GM12878 (cell line): ENCODE data around the gene GARIN3. TPM values are rescaled to one million over a fixed set of nuclear protein-coding genes. Genes with fewer than 3 reads are reported as not detected.
A peak's percentile ranks its signal among the peaks of the same experiment; 100 is the strongest.

Source experiments
- CBX3 ChIP-seq: fragments of 200-600 bp; sonication (generic); IDR thresholded peaks from 2 replicates; pipeline ENCODE4 v1.6.1; 2016; ENCODE audit warnings: low read depth, borderline replicate concordance
- CHD1 ChIP-seq: IDR thresholded peaks from 2 replicates; pipeline ENCODE4 v1.6.1; 2012; ENCODE audit warnings: low read depth, low read length, improper control_type of control experiment
- DPF2 ChIP-seq: fragments of 450-650 bp; IDR thresholded peaks from 2 replicates; pipeline ENCODE4 v1.6.1; 2017; ENCODE audit warnings: mild to moderate bottlenecking
- EP300 ChIP-seq, 2 experiments: fragments of 150-350 bp in 1 of 2; IDR thresholded peaks; 2 replicates each; pipeline ENCODE4 v1.6.1; 2011 to 2012; ENCODE audit warnings: low read depth in 2 of 2, low read length in 2 of 2, borderline replicate concordance in 1 of 2, improper control_type of control experiment in 1 of 2, inconsistent platforms in 1 of 2; ENCODE audit not compliant: control insufficient read depth in 1 of 2
- GATAD2B ChIP-seq: fragments of 450-650 bp; conservative IDR thresholded peaks from 2 replicates; pipeline ENCODE4 v1.6.1; 2017; ENCODE audit warnings: low read depth, mild to moderate bottlenecking, moderate library complexity
- IKZF1 ChIP-seq: fragments of 450-650 bp; conservative IDR thresholded peaks from 2 replicates; pipeline ENCODE4 v1.6.1; 2017; ENCODE audit warnings: antibody characterized with exemption, mild to moderate bottlenecking
- MEF2B ChIP-seq: fragments of 450-650 bp; IDR thresholded peaks from 2 replicates; pipeline ENCODE4 v1.6.1; 2018; ENCODE audit warnings: mild to moderate bottlenecking, moderate library complexity; ENCODE audit not compliant: partially characterized antibody, poor library complexity, severe bottlenecking
- MTA2 ChIP-seq: fragments of 450-650 bp; IDR thresholded peaks from 2 replicates; pipeline ENCODE4 v1.6.1; 2016; ENCODE audit warnings: low read depth, mild to moderate bottlenecking, moderate library complexity
- NFYB ChIP-seq: IDR thresholded peaks from 2 replicates; pipeline ENCODE4 v1.6.1; 2011; ENCODE audit warnings: low read depth, mild to moderate bottlenecking, low read length, improper control_type of control experiment, moderate library complexity; ENCODE audit not compliant: insufficient read depth
- PML ChIP-seq: IDR thresholded peaks from 2 replicates; pipeline ENCODE4 v1.6.1; 2012; ENCODE audit warnings: low read length, inconsistent platforms
- RBBP5 ChIP-seq: fragments of 200-600 bp; sonication (generic); conservative IDR thresholded peaks from 2 replicates; pipeline ENCODE4 v1.6.1; 2016
- RCOR1 ChIP-seq: conservative IDR thresholded peaks from 2 replicates; pipeline ENCODE4 v1.6.1; 2012; ENCODE audit warnings: low read depth, low read length, improper control_type of control experiment
- TBL1XR1 ChIP-seq: IDR thresholded peaks from 2 replicates; pipeline ENCODE4 v1.6.1; 2012; ENCODE audit warnings: low read depth, low read length, improper control_type of control experiment
- TCF7 ChIP-seq: IDR thresholded peaks from 2 replicates; pipeline ENCODE4 v1.6.1; 2014; ENCODE audit warnings: antibody characterized with exemption, borderline replicate concordance
- ZNF622 ChIP-seq: fragments of 450-650 bp; IDR thresholded peaks from 2 replicates; pipeline ENCODE4 v1.6.1; 2017; ENCODE audit warnings: mild to moderate bottlenecking, inconsistent platforms
- polyA plus RNA-seq, 11 experiments: library from polyadenylated mRNA; depleted of rRNA in 4 of 11; unstranded in 6 of 11; stranded (reverse) in 5 of 11; fragments of >200 nt; fragmentation: Nextera tagmentation in 4 of 11; fragmentation: Illumina TruSeq in 1 of 11; extraction: Ambion mirVana in 4 of 11; extraction: Trizol in 1 of 11; gene quantifications; 1 replicate in 1 of 11; 2 replicates in 10 of 11; pipeline versions ENCODE4 v1.2.1 to v1.2.3, GENCODE V29; 2011 to 2016; ENCODE audit warnings: inconsistent platforms in 2 of 11, missing spikeins in 2 of 11, low read depth in 1 of 11
- total RNA-seq, 4 experiments: library from RNA; depleted of rRNA in 3 of 4; stranded (reverse); fragments of >200 nt in 3 of 4; fragmentation: Illumina TruSeq in 1 of 4; extraction: Trizol in 1 of 4; gene quantifications; 2 replicates each; pipeline versions ENCODE4 v1.2.1 to v1.2.3, GENCODE V29; 2013 to 2021
- TF ChIP-seq, protein P1 (sequence below): fragments of 450-650 bp; conservative IDR thresholded peaks from 2 replicates; pipeline ENCODE4 v1.6.1; 2017; ENCODE audit warnings: mild to moderate bottlenecking, moderate library complexity
- TF ChIP-seq, protein P2 (sequence below): fragments of 150-350 bp; IDR thresholded peaks from 2 replicates; pipeline ENCODE4 v1.6.1; 2016; ENCODE audit warnings: low read depth, low read length
- TF ChIP-seq, protein P3 (sequence below): fragments of 450-650 bp; IDR thresholded peaks from 2 replicates; pipeline ENCODE4 v1.6.1; 2017; ENCODE audit warnings: mild to moderate bottlenecking, moderate library complexity
- TF ChIP-seq, protein P4 (sequence below): fragments of 450-650 bp; IDR thresholded peaks from 2 replicates; pipeline ENCODE4 v1.6.1; 2017; ENCODE audit warnings: mild to moderate bottlenecking

The GARIN3 gene
- total and polyA plus RNA-seq, 10 of the 15 experiments (the other 5 are each of a cell fraction or from before 2014, with no cell fraction given), result 0.15 TPM; not detected in 9

DNA sequence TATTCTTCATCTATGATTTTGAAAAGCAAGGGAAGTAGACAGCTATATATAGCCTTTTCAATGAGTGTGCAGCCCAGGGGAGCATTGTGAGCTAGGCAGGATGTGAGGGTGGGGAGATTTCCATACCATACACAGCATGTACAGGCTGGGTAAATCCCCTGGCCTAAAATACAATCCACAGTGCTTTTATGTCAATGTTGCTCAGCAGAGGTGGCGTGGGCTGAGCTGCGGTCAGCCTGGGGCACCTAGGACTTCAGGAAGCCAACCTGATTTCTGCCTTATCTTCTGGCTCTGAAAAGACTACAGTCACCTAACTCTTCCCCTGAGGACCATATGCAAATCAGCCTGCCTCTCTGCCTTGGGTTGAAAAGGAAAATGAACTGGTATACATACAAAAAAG lies 6.3 kb upstream of the GARIN3 start (continued):
- 0 out of 2 replicates have a peak, but pooled peaks have one; percentile 12 for TF ChIP-seq NFYB
- no peak for TF ChIP-seq RBBP5
- TF ChIP-seq RCOR1, result no peak
- TF ChIP-seq ZNF622, result no peak
- TF ChIP-seq GATAD2B, result peak; percentile 81
- peak; percentile 98 for TF ChIP-seq IKZF1
- peak; percentile 99 for TF ChIP-seq TBL1XR1
- TF ChIP-seq, protein P1, sequence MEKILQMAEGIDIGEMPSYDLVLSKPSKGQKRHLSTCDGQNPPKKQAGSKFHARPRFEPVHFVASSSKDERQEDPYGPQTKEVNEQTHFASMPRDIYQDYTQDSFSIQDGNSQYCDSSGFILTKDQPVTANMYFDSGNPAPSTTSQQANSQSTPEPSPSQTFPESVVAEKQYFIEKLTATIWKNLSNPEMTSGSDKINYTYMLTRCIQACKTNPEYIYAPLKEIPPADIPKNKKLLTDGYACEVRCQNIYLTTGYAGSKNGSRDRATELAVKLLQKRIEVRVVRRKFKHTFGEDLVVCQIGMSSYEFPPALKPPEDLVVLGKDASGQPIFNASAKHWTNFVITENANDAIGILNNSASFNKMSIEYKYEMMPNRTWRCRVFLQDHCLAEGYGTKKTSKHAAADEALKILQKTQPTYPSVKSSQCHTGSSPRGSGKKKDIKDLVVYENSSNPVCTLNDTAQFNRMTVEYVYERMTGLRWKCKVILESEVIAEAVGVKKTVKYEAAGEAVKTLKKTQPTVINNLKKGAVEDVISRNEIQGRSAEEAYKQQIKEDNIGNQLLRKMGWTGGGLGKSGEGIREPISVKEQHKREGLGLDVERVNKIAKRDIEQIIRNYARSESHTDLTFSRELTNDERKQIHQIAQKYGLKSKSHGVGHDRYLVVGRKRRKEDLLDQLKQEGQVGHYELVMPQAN, result no peak
- TF ChIP-seq, protein P2, sequence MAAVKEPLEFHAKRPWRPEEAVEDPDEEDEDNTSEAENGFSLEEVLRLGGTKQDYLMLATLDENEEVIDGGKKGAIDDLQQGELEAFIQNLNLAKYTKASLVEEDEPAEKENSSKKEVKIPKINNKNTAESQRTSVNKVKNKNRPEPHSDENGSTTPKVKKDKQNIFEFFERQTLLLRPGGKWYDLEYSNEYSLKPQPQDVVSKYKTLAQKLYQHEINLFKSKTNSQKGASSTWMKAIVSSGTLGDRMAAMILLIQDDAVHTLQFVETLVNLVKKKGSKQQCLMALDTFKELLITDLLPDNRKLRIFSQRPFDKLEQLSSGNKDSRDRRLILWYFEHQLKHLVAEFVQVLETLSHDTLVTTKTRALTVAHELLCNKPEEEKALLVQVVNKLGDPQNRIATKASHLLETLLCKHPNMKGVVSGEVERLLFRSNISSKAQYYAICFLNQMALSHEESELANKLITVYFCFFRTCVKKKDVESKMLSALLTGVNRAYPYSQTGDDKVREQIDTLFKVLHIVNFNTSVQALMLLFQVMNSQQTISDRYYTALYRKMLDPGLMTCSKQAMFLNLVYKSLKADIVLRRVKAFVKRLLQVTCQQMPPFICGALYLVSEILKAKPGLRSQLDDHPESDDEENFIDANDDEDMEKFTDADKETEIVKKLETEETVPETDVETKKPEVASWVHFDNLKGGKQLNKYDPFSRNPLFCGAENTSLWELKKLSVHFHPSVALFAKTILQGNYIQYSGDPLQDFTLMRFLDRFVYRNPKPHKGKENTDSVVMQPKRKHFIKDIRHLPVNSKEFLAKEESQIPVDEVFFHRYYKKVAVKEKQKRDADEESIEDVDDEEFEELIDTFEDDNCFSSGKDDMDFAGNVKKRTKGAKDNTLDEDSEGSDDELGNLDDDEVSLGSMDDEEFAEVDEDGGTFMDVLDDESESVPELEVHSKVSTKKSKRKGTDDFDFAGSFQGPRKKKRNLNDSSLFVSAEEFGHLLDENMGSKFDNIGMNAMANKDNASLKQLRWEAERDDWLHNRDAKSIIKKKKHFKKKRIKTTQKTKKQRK, result no peak
- TF ChIP-seq MTA2, result peak; percentile 87
- TF ChIP-seq, protein P3, sequence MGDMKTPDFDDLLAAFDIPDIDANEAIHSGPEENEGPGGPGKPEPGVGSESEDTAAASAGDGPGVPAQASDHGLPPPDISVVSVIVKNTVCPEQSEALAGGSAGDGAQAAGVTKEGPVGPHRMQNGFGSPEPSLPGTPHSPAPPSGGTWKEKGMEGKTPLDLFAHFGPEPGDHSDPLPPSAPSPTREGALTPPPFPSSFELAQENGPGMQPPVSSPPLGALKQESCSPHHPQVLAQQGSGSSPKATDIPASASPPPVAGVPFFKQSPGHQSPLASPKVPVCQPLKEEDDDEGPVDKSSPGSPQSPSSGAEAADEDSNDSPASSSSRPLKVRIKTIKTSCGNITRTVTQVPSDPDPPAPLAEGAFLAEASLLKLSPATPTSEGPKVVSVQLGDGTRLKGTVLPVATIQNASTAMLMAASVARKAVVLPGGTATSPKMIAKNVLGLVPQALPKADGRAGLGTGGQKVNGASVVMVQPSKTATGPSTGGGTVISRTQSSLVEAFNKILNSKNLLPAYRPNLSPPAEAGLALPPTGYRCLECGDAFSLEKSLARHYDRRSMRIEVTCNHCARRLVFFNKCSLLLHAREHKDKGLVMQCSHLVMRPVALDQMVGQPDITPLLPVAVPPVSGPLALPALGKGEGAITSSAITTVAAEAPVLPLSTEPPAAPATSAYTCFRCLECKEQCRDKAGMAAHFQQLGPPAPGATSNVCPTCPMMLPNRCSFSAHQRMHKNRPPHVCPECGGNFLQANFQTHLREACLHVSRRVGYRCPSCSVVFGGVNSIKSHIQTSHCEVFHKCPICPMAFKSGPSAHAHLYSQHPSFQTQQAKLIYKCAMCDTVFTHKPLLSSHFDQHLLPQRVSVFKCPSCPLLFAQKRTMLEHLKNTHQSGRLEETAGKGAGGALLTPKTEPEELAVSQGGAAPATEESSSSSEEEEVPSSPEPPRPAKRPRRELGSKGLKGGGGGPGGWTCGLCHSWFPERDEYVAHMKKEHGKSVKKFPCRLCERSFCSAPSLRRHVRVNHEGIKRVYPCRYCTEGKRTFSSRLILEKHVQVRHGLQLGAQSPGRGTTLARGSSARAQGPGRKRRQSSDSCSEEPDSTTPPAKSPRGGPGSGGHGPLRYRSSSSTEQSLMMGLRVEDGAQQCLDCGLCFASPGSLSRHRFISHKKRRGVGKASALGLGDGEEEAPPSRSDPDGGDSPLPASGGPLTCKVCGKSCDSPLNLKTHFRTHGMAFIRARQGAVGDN, result peak; percentile 29; the same call in 1 of the 2 replicates
- TF ChIP-seq CHD1, result no peak
- TF ChIP-seq CBX3, result no peak
- TF ChIP-seq MEF2B, result peak; percentile 96
- TF ChIP-seq DPF2, result peak; percentile 92
- peak; percentile 88 to 94; a peak in 3 of 4 replicates for TF ChIP-seq EP300 (IDR thresholded peaks at IDR 0.05; ENCODE audit: borderline replicate concordance in 1 of 2, control insufficient read depth in 1 of 2, low read depth in 2 of 2, low read length in 2 of 2)
- TF ChIP-seq, protein P4, sequence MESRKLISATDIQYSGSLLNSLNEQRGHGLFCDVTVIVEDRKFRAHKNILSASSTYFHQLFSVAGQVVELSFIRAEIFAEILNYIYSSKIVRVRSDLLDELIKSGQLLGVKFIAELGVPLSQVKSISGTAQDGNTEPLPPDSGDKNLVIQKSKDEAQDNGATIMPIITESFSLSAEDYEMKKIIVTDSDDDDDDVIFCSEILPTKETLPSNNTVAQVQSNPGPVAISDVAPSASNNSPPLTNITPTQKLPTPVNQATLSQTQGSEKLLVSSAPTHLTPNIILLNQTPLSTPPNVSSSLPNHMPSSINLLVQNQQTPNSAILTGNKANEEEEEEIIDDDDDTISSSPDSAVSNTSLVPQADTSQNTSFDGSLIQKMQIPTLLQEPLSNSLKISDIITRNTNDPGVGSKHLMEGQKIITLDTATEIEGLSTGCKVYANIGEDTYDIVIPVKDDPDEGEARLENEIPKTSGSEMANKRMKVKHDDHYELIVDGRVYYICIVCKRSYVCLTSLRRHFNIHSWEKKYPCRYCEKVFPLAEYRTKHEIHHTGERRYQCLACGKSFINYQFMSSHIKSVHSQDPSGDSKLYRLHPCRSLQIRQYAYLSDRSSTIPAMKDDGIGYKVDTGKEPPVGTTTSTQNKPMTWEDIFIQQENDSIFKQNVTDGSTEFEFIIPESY, result no peak
- peak; percentile 89 for TF ChIP-seq PML
- TF ChIP-seq TCF7, result peak; percentile 87
